ENCODE measurements around the gene TNFRSF25. TPM values are rescaled to one million over a fixed set of nuclear protein-coding genes. Genes with fewer than 3 reads are reported as not detected.

TNFRSF25 gene
- total RNA-seq, 2 donors from 2014 or later = 33.1 to 87.1 TPM

DNA sequence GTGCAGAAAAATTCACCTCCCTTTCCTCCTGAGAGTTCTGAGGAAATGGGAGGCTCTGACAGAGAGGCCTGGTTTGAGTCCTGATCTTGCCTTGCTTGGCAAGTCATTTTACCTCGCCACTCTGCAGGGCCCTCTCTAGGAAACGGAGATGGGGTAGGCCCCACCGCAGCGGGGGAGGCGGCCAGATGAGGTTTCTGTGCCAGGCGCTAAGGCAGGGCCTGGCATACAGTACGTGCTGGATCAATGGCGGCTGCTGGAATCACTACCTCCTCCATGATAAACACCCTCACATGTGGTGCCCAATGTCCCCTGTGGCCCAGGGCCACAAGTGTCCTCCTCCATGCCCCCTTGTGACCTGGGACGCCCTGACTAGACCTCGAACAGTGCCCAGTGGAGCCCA lies 26.0 kb upstream of the TNFRSF25 start:
- Histone ChIP-seq H3K9ac (ENCODE audit: low read depth in 2 of 2, low read length in 2 of 2) (no peak overlapping the region), H3K27ac (no peak overlapping the region), H3K36me3 (no peaks in the 10 kb centered on the region), H3K9me3 (no peaks in the 10 kb centered on the region), H3K4me1 (peaks cover 3% of the 10 kb centered on the region), H3K4me3 (no peak overlapping the region), H3K27me3 (peaks cover 5% of the 10 kb centered on the region)
- TF ChIP-seq, protein P1, sequence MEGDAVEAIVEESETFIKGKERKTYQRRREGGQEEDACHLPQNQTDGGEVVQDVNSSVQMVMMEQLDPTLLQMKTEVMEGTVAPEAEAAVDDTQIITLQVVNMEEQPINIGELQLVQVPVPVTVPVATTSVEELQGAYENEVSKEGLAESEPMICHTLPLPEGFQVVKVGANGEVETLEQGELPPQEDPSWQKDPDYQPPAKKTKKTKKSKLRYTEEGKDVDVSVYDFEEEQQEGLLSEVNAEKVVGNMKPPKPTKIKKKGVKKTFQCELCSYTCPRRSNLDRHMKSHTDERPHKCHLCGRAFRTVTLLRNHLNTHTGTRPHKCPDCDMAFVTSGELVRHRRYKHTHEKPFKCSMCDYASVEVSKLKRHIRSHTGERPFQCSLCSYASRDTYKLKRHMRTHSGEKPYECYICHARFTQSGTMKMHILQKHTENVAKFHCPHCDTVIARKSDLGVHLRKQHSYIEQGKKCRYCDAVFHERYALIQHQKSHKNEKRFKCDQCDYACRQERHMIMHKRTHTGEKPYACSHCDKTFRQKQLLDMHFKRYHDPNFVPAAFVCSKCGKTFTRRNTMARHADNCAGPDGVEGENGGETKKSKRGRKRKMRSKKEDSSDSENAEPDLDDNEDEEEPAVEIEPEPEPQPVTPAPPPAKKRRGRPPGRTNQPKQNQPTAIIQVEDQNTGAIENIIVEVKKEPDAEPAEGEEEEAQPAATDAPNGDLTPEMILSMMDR (IDR thresholded peaks at IDR 0.05) = no peak
- intact Hi-C loops (cut with DNase I) = no loop called here
- no peak for DNase-seq

DNA sequence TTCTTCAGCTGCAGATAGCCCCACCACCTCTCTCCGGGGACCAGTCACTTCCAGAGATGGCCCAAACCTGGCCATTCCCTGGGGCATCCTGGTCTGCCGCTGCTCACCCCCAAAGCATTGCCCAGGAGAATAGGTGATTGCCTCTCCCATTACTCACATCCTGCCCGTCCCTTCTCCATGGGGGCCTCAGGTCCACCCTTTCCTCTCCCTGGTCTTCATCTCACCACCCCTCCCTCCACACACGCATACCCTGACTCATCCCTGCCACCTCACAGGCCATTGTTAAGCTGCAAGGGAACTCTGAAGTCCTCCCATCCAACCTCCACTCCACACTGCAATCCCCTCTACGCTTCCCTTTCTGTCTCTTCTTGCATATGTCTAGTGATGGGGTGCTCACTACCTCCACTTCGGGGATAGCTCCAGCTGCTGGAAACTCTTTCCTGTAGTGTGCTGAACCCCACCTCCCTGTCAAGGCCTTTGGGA lies 25.5 kb upstream of the TNFRSF25 start, which contains the start of gene PLEKHG5:
PLEKHG5 (minus strand) TSS at position 188 of the 483 bp plus-strand sequence. CDS start 14,096 bp downstream, outside the sequence.
- peak within 1 kb of the TSS; percentile 79 to 84 for H3K9ac ChIP-seq (ENCODE audit: low read depth in 2 of 2, low read length in 2 of 2)
- peaks cover under 1% of the 10 kb centered on the region for H3K27me3 ChIP-seq
- no peaks in the 10 kb centered on the region for H3K36me3 ChIP-seq
- peak within 1 kb of the TSS; percentile 81 for H3K4me3 ChIP-seq
- peaks cover 3% of the 10 kb centered on the region for H3K4me1 ChIP-seq
- intact Hi-C loops (cut with DNase I) = no loop called here
- no peak for DNase-seq
- H3K9me3 ChIP-seq = no peaks in the 10 kb centered on the region
- TF ChIP-seq, protein P1 (IDR thresholded peaks at IDR 0.05) = no peak
- H3K27ac ChIP-seq = peak within 1 kb of the TSS; percentile 67

DNA sequence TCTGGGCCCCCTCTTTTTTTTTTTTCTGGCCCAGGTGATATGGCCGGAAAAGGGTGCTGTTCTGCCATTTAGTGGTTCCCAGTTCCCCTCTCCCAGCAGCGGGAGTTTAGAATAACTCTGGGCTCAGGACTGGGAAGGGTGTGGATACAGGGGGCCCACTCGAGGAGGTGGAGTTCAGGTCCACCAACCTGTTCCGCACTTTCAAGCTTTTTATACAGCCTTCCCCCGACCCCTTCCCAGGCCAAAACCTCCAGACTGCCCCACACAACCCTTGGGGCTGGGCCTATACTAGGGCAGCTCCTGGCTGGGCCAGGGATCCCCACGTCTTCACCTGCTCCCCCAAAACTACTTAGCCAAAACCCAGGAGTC lies 25.1 kb upstream of the TNFRSF25 start:
- TF ChIP-seq, protein P1 (IDR thresholded peaks at IDR 0.05) = no peak
- intact Hi-C loops (cut with DNase I) = no loop called here
- Histone ChIP-seq H3K9ac (ENCODE audit: low read depth in 2 of 2, low read length in 2 of 2) (peak overlapping the region; percentile 79 to 84), H3K27ac (peak overlapping the region; percentile 67), H3K9me3 (no peaks in the 10 kb centered on the region), H3K36me3 (no peaks in the 10 kb centered on the region), H3K4me1 (peaks cover 6% of the 10 kb centered on the region), H3K4me3 (peak overlapping the region; percentile 81), H3K27me3 (no peaks in the 10 kb centered on the region)
- no peak for DNase-seq

DNA sequence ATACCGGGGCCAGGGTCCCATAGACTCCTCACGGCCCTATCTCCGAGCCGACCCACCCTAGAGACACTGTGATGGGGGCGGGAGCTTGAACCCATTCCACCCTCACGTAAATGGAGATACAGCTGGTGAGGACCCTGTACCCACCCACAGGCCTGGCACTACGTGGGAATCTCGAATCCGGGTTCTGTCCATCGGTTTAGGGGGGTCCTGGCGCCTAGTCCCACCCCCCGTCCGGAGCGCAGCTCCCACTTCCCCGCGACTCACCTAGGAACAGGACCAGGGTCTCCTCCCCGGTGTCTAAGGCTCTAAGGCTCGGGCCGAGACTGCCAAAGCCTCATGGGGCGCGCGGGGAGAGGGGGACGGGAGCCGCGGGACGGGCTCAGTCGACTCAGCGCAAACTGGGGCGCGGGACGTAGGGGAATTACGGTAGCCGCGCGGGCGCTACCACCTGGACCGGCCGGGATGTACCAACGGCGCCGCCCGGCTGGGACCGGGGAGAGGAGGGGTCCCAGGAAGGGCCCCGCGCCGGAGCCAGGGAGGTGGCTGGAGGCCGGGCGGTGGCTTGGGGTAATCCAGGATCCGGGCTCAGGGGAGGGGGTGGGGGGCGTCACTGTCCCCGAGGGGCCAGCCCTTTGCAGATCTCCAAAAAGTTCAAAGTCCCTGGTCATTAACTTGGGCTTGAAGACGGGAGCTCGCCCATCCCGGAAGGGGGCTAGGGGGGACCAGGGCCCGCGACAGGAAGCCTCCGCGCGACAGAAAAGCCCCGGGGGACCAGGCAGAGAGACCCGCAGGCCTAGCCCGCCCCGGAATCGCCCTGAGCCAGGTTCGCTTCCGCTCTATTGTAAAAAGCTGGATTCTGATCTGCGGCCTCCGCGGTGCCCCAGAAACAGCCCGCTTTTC lies 24.5 kb upstream of the TNFRSF25 start:
- intact Hi-C loops (cut with DNase I) = no loop called here

DNA sequence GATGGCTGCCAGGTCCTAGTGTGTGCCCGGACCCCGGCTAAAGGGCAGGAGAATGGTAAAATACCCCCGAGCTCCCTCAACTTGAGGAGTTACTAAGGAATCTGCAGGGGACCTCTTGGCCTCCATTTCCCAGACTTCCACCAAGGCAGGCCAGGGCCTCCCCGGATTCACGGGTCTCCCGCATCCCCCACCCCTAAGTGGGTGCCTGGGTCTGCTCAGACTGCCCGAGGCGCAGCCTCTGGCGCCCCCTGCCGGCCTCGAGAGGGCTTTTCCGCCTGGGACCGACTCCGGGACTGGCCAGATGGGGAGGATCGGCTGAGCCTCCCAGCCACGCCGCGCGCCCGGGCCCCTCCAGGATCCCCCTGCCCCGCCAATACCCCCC lies 23.8 kb upstream of the TNFRSF25 start:
- peak; percentile 83 for DNase-seq
- Histone ChIP-seq H3K27me3 (no peaks in the 10 kb centered on the region), H3K4me3 (peak overlapping the region; percentile 81), H3K9ac (ENCODE audit: low read depth in 2 of 2, low read length in 2 of 2) (peak overlapping the region; percentile 79 to 84), H3K4me1 (peaks cover 6% of the 10 kb centered on the region), H3K9me3 (no peaks in the 10 kb centered on the region), H3K36me3 (no peaks in the 10 kb centered on the region), H3K27ac (peak overlapping the region; percentile 67)
- intact Hi-C loops (cut with DNase I) = loop anchor here (5.0 kb wide), 1 partner anchor 158 kb away; no protein-coding TSS in a partner anchor
- TF ChIP-seq, protein P1 (IDR thresholded peaks at IDR 0.05) = peak; percentile 98

More for the DNA sequence above, 24.5 kb upstream of the TNFRSF25 start:
- TF ChIP-seq, protein P1 (IDR thresholded peaks at IDR 0.05) = peak; percentile 3
- Histone ChIP-seq H3K4me1 (peaks cover 6% of the 10 kb centered on the region), H3K9me3 (no peaks in the 10 kb centered on the region), H3K27ac (peak overlapping the region; percentile 67), H3K27me3 (no peaks in the 10 kb centered on the region), H3K4me3 (peak overlapping the region; percentile 81), H3K36me3 (no peaks in the 10 kb centered on the region), H3K9ac (ENCODE audit: low read depth in 2 of 2, low read length in 2 of 2) (peak overlapping the region; percentile 79 to 84)
- peak; percentile 84 for DNase-seq
